OCI-LY3 (cell line): Measurements from ENCODE around the gene TAS2R14.

Experiments
- EZH2phosphoT487 ChIP-seq: fragments of 200-600 bp; shearing (Covaris generic); IDR thresholded peaks from 2 replicates; pipeline ENCODE4 v1.6.1; 2018; ENCODE audit warnings: antibody characterized with exemption, mixed run types, low read depth
- TF ChIP-seq, protein P1 (sequence below): fragments of 200-600, 300-600 bp; sonication (generic); IDR thresholded peaks from 2 replicates; pipeline ENCODE4 v1.5.1; 2014; ENCODE audit warnings: antibody characterized with exemption, low read length, low read depth

DNA sequence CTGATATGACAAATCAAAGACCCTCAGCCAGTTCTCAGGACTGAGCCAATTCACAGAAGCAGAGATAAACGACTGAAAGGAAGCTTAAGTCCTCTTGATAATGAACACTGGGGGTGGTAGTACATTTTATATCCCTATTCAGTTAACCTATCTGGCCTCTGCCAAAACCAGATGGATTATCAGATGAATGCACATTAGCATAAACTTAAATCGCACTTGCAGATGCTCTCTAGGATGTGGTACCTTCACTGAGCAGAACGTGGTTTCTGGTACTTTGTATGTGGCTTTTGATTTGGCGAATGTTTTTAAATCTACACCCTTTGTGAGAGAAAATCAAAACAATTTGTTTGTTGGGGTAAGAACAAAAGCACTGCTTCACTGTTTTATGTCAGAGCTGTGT is 21.1 kb upstream of the TAS2R14 start:
- TF ChIP-seq, protein P1, sequence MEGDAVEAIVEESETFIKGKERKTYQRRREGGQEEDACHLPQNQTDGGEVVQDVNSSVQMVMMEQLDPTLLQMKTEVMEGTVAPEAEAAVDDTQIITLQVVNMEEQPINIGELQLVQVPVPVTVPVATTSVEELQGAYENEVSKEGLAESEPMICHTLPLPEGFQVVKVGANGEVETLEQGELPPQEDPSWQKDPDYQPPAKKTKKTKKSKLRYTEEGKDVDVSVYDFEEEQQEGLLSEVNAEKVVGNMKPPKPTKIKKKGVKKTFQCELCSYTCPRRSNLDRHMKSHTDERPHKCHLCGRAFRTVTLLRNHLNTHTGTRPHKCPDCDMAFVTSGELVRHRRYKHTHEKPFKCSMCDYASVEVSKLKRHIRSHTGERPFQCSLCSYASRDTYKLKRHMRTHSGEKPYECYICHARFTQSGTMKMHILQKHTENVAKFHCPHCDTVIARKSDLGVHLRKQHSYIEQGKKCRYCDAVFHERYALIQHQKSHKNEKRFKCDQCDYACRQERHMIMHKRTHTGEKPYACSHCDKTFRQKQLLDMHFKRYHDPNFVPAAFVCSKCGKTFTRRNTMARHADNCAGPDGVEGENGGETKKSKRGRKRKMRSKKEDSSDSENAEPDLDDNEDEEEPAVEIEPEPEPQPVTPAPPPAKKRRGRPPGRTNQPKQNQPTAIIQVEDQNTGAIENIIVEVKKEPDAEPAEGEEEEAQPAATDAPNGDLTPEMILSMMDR = no peak
- no peak for TF ChIP-seq EZH2phosphoT487
